NOMO-1 treated with DMSO at 0.1 percent for 48 hours (cell line): ENCODE data around the gene TRIM72.
"Not testable (repeated sequence)": the region's sequence is repeated elsewhere in the genome, so short reads cannot be mapped to it uniquely, and the experiment has no call there.

Source experiments
- DNase-seq: peaks from one replicate; lab custom pipeline; 2025; ENCODE audit not compliant: unreplicated experiment; lab: John Stamatoyannopoulos, UW

Gene TRIM72

GRCh38 chr16:31213877-31214707 is at the start of gene TRIM72:
TRIM72 (plus strand) TSS chr16:31214119; CDS start chr16:31214739, 620 bp downstream.
- DNase-seq = no peak

GRCh38 chr16:31167315-31167714 is 46.6 kb upstream of the TRIM72 start:
- DNase-seq = no peak

- no peak for DNase-seq
These were observed 45.1 kb upstream of the TRIM72 start for GRCh38 chr16:31168848-31169247.

- not testable (repeated sequence) for DNase-seq
These were observed 43.9 kb upstream of the TRIM72 start for GRCh38 chr16:31170048-31170447.

GRCh38 chr16:31177136-31177535 is 36.8 kb upstream of the TRIM72 start:
- no peak for DNase-seq

- no peak for DNase-seq
These were observed 34.6 kb upstream of the TRIM72 start for GRCh38 chr16:31179219-31179746.

- peak; percentile 80 for DNase-seq
These were observed 34.0 kb upstream of the TRIM72 start, which contains the start of gene FUS for GRCh38 chr16:31179747-31180459. FUS (plus strand) TSS chr16:31180139; CDS start chr16:31180215, 76 bp downstream.

- DNase-seq = no peak
These were observed 32.7 kb upstream of the TRIM72 start for GRCh38 chr16:31181102-31181830.

GRCh38 chr16:31182391-31182790 is 31.5 kb upstream of the TRIM72 start:
- DNase-seq = no peak

GRCh38 chr16:31183432-31184428 is 30.2 kb upstream of the TRIM72 start:
- DNase-seq = no peak

- DNase-seq = no peak
These were observed 29.0 kb upstream of the TRIM72 start for GRCh38 chr16:31184888-31185287.

GRCh38 chr16:31185339-31185738 is 28.6 kb upstream of the TRIM72 start:
- no peak for DNase-seq

GRCh38 chr16:31186176-31186575 is 27.7 kb upstream of the TRIM72 start:
- peak; percentile 52 for DNase-seq

GRCh38 chr16:31186930-31187807 is 26.8 kb upstream of the TRIM72 start:
- DNase-seq = no peak

GRCh38 chr16:31187808-31188189 is 26.1 kb upstream of the TRIM72 start:
- DNase-seq = no peak

GRCh38 chr16:31188450-31189411 is 25.2 kb upstream of the TRIM72 start:
- no peak for DNase-seq

GRCh38 chr16:31189412-31189778 is 24.5 kb upstream of the TRIM72 start:
- no peak for DNase-seq

- no peak for DNase-seq
These were observed 23.9 kb upstream of the TRIM72 start for GRCh38 chr16:31190061-31190460.
